GM13977 (cell line): ENCODE data around the gene DUOX1.
"Not testable (repeated sequence)": the region's sequence is repeated elsewhere in the genome, so short reads cannot be mapped to it uniquely, and the experiment has no call there.

Experiments
- DNase-seq: peaks from one replicate; pipeline ENCODE4 v3.0.0; 2012; ENCODE audit warnings: low spot score
- in situ Hi-C: fragments of 300-500 bp; cut with MboI; formaldehyde crosslinking; loops from one replicate; pipeline ENCODE4 v1.12.0; 2022; ENCODE audit warnings: low sequenced_read_pairs, low pct_unique_long_range_greater_than_20kb, mixed read lengths, inconsistent platforms; ENCODE audit not compliant: unreplicated experiment
- TF ChIP-seq, protein P1 (sequence below): IDR thresholded peaks from 2 replicates; pipeline ENCODE4 v1.5.1; 2012; ENCODE audit warnings: mild to moderate bottlenecking, control low read depth; ENCODE audit not compliant: insufficient read depth; ENCODE audit errors: extremely low read depth, missing control alignments

Gene DUOX1

DNA sequence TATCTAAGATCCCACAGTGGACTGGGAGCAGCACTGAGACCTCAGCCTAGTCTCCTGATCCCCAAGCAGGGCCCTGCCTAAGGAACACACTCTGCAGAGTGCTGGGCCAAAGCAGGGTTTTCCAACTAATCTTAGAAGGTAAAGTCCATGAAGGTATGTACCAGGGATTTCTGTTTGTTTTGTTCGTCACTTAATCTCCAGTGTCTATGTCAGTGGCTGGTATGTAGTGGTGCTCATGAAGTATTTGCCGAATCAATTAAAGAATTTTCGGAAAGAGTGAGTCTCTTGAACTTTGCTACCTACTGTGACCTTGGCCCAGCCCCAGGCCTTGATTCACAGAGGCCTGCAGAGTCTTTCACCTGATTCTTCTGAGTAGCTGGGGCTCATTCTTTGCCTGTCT, 1.7 kb downstream of the DUOX1 start:
- TF ChIP-seq, protein P1, sequence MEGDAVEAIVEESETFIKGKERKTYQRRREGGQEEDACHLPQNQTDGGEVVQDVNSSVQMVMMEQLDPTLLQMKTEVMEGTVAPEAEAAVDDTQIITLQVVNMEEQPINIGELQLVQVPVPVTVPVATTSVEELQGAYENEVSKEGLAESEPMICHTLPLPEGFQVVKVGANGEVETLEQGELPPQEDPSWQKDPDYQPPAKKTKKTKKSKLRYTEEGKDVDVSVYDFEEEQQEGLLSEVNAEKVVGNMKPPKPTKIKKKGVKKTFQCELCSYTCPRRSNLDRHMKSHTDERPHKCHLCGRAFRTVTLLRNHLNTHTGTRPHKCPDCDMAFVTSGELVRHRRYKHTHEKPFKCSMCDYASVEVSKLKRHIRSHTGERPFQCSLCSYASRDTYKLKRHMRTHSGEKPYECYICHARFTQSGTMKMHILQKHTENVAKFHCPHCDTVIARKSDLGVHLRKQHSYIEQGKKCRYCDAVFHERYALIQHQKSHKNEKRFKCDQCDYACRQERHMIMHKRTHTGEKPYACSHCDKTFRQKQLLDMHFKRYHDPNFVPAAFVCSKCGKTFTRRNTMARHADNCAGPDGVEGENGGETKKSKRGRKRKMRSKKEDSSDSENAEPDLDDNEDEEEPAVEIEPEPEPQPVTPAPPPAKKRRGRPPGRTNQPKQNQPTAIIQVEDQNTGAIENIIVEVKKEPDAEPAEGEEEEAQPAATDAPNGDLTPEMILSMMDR = no peak
- no peak for DNase-seq
- in situ Hi-C loops = no loop called here

DNA sequence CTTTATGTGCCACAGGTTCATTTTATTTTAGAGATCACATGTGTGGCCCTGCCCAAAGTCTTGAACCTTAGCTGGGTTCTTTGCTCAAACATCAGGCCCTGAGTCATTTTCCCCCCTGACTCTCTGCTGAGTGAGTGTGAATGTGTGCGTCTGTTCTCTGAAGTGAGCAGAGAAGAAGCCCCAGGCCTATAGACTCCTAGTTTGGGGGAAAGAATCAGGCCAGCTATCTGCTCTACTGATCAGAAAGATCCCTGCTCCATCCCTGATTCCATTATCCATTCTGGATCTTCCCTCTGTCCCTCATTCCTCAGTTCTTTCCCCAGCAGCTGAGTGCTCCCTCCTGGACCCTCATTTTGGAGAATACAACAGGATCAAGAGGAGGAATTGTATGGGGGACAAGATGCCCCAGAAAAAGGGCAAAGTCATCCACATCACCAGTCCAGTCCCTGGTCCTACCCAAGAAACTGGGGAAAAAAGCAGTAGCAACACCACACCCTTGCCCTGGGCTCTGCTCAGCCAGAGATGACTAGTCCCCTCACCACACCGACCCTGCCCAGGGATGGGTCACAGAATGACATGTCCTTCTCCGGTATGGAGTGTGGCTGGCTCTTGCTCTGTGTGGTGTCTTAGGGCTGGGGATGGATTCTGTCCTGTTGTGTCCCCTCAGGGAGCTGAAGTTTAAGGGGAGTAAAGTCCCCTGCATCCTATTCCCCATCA, 3.2 kb downstream of the DUOX1 start:
- in situ Hi-C loops = no loop called here

GRCh38 chr15:45133561-45133920, 3.7 kb downstream of the DUOX1 start:
- in situ Hi-C loops = no loop called here
- no peak for DNase-seq
- TF ChIP-seq, protein P1 = no peak

More for the DNA sequence above, 3.2 kb downstream of the DUOX1 start:
- TF ChIP-seq, protein P1 = no peak
- DNase-seq = no peak

DNA sequence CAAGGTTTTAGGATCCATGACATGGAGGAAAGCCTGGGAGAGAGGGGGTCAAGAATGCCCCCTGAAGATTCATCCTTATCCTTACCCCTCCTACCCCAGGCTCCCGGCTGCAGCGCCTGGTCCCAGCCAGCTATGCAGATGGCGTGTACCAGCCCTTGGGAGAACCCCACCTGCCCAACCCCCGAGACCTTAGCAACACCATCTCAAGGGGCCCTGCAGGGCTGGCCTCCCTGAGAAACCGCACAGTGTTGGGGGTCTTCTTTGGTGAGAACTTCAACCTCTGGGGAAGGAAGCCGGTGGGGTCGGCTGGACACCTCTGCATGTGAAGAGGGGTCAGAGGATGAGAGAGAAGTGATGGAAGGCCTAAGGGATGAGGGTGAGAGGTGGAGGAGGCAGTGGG, 4.3 kb downstream of the DUOX1 start:
- in situ Hi-C loops = no loop called here
- TF ChIP-seq, protein P1 = no peak
- DNase-seq = no peak

DNA sequence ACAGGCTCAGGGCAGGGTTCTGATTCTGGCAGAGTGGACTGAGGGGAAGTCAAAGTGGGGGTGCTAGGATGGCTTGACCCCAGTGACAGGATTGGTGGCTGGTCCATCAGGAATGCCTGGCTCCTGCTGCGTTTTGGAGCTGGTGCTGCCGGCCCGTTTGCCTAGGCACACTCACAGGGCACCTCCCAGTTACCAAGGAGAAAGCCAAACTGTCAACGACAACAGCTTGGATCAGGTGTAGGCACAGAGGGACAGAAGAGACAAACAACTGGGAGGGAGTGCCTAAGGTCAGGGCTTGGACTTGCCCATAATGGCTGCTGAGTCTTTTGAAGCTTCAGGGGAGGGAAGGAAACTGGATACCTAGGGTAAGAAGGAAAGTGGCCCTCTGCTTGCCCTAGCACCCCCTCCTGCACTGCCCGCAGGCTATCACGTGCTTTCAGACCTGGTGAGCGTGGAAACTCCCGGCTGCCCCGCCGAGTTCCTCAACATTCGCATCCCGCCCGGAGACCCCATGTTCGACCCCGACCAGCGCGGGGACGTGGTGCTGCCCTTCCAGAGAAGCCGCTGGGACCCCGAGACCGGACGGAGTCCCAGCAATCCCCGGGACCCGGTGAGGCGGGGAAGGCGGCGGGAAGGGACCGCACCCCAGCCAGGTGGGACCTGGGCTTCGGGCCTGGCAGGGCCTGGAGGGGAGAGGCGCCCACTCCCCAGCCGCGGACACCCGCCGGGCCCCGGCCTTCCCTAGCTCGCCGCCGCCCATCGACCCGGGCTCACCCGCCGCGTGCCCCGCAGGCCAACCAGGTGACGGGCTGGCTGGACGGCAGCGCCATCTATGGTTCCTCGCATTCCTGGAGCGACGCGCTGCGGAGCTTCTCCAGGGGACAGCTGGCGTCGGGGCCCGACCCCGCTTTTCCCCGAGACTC, 5.1 kb downstream of the DUOX1 start:
- TF ChIP-seq, protein P1 = peak; percentile 40
- in situ Hi-C loops = no loop called here
- DNase-seq = no peak

DNA sequence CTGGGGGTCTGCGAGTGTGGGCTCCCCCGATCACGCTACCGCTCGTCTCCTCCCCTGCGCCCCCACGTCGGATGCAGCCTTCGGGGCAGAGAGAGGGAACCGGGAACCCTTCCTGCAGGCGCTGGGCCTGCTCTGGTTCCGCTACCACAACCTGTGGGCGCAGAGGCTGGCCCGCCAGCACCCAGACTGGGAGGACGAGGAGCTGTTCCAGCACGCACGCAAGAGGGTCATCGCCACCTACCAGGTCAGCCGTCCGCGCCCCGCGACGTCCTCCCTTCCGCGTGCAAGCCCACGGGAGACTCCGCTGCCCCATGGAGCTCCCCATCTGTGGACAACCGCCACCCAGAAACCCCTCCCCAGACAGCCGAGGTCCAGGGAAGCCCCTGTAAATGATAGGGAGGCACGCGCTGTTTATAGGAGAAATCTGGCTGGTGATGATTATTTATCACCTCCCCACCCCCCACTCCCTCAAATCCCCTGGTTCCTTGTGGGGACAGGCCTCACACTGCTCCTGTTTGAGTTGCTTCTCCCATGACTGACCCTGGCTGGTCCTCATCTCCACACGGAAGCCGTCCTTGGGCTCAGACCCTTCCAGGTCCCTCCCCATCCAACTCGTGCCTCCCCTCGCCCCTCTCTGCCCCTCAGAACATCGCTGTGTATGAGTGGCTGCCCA, 6.0 kb downstream of the DUOX1 start:
- in situ Hi-C loops, DNase-seq: not testable (repeated sequence)
